GM21825 (cell line): ENCODE results near the gene RALGPS2.
"Not testable (repeated sequence)": the region's sequence is repeated elsewhere in the genome, so short reads cannot be mapped to it uniquely, and the experiment has no call there.

Experiments used
- ATAC-seq: cut with Tn5 transposase; IDR thresholded peaks from one replicate; pipeline ENCODE4 v1.9.1; 2021; ENCODE audit warnings: mild to moderate bottlenecking, moderate library complexity; ENCODE audit not compliant: unreplicated experiment

Gene RALGPS2

DNA sequence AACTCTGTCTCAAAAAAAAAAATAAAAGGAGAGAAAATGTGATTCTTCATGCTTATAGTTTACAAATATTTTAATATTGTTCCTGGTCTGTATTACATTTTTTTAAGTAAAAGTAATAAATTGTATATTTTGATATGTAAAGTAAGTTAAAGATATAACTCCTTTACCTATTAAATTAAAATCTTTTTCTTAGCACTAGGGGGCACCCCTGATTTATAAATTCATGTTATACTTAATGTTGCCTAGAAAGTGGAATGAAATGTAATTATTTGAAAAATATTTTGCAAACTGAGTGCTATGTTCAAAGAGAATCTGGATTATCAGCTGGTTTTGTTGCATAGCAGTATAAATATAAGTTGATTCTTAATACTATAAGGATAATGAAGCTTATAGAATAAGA lies 49.2 kb downstream of the RALGPS2 start:
- no peak for ATAC-seq

DNA sequence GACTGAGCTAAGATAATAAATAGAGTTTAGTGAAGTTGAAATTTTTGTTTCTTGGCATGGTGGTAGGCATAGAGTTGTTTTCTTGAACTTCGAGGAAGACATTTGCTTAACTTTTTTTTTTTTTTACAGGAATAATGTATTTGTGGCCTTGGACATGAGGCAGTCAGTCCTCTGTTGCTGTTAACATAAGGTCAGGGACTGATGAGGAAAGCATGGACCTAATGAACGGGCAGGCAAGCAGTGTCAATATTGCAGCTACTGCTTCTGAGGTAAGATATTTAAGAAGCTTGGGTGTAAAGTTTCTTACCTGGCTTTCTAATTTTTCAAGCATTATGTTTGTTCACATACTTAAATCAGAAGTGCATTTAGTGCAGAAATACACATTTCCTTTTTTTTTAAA lies 51.5 kb downstream of the RALGPS2 start:
- ATAC-seq: no peak

DNA sequence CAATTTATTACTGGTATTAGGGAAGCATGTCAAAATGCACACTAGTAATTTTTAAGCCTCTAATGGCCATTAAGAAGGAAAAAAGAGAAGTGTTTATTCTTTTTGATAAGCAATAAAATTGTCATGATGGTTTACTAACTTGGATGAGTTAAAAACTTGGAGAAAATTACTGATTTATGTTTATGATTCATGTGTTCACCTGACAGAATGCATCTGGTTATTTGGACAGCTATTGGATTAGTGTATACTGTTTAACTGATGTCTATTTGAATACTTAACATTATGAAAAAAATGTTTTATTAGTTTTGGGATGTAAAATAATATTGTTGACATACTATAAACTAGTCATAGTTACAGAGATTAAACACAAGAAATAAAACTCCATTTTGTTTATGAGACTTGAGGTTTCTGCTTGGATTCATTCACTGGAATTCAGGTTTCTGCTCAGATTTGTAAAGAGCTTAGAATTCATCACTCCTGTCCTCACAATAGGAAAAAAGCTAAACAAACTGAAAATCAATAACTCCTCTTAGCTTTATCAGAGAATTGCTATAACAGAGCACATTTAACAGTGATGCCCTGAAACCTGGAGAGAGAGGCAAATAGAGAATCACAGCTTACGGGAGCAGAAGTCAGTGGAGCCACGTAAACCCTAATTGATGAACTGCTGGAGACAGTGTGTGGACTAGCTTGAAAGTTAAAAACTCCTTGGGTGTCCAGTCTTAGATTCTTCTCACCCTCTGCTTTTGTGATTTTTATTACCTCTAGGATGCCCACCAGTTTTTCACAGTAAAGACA lies 56.7 kb downstream of the RALGPS2 start:
- ATAC-seq: no peak

DNA sequence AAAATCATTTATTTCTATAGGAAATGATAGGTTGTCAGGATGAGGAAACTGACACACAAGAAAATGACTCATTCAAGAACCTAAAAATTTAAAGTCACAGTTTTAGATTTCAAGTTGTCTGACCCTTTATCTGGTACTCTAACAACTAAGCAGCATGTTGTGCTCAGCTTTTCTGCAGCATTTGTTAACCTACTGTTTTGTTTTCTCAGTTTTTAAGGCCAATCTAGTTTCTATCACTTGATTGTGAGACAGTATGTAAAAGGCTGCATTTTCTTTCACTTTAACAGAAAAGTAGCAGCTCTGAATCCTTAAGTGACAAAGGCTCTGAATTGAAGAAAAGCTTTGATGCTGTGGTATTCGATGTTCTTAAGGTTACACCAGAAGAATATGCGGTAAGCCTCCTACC lies 59.1 kb downstream of the RALGPS2 start:
- ATAC-seq: peak; percentile 51

DNA sequence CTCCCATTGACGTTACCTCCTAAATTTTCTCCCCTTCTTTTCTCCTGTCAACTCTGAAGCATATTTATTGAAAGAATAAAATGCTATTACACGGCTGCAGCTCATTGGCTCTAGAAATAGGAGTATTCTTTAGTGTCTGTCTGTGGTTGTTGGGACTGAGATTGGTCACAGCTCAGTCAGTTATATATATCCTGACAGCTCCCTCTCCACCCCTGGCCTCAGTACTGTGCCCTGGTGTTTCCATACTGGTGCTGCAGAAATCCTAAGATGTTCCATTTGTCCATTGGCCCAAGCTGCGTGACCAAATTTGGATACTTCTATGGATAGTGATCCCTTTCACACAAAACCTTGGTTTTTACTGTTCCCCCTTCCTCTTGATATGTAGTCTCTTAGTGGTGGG lies 67.3 kb downstream of the RALGPS2 start:
- ATAC-seq: no peak

DNA sequence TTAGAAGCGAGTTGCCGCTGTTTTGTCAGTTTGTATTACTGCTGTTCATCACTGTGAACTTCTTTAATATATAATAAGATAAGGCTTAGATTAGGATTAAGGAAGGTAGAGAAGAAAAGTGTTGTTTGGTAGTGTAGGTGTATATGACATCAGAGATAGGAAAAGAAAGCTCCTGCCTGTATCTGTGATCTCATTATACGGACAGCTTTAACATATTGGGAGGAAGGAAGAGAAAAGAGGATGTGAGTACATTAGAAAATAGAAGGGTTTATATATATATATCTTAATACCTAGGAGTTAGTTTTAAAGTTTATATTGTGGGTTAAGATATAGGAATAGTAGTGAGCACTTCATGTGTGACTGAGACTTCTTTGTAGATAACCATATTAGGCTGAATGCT lies 71.0 kb downstream of the RALGPS2 start:
- no peak for ATAC-seq

DNA sequence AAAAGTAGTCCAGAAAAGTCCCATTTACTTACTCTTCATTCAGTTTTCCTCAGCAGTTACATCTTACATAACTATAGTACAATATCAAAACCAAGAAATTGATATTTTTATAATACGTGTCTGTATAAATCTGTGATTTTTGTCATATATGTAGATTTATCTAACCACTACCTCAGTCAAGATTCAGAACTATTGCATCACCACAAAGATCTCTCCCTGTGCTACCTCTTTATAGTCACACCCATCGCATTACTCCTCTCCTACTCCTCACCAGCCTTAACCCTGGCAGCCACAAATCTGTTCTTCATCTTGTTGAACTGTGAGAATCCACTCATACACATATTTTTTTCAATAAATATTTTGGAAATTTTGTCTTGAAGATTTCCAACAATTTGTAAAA lies 72.5 kb downstream of the RALGPS2 start:
- ATAC-seq: no peak

DNA sequence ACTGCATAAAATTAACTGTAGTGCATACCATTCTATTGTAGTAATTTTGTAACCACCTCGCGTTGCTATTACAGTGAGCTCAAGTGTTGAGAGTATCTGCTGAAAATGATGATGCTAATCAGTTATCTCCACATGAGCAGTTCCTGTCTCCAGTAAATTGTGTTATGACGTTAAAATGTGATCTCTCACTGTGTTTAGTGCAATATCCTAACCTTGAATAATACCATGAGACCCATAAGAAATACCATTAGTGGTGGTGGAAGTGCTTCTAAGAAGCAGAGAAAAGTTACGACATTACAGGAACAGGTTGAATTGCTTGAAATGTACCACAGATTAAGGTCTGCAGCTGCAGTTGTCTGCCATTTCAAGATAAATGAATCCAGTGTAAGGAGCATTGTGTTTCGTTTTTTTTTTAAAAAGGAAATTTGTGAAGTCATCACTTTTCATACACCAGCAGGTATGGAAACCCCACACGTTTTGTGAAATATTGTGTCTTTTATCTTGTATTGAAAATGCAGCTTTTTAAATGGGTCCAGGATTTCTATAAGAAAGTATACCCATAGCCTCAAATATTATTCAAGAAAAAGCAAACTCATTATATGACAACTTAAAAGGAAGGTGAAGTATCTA lies 73.3 kb downstream of the RALGPS2 start:
- ATAC-seq: no peak

DNA sequence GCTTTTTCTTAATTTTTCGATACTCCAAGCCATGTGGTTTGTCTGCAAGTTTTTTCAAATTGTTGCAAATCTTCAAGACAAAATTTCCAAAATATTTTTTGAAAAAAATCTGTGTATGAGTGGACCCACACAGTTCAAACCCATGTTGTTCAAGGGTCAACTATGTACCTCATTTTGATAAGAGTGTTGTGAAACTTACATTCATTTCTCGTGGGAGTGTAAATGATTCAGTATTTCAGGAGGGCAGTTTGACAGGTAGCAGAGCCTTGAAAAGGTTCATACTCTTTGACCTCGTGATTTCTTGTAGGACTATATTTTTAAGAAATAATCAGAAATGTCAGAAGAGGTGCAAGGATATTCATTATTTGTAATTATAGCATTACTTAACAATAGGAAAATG lies 77.8 kb downstream of the RALGPS2 start:
- ATAC-seq: no peak

DNA sequence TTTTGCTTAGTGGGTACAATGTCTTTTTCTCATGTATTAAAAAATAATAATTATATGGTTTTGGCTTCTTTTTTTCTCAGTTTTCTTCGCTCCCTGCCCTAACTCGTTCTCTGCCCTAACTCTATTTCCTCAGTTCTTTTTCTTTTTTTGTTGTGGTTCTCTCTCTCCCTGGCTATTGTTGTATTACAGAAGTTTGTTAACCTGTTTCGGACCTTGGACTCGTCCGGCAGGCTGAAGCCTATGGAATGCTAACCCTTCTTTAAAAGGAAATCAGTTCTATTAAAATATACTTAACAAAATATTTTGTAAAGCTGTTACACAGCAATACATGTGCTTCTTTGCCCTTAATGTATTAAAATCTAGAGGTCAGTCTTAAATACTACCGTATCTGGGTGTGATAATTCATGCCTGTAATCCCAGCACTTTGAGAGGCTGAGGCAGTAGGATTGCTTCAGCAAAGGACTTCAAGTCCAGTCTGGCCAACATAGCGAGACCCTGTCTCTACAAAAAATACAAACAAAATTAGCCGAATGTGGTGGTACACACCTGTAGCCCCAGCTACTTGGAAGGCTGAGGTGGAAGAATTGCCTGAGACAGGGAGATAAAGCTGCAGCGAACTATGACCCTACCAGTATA lies 81.7 kb downstream of the RALGPS2 start:
- ATAC-seq: no peak

DNA sequence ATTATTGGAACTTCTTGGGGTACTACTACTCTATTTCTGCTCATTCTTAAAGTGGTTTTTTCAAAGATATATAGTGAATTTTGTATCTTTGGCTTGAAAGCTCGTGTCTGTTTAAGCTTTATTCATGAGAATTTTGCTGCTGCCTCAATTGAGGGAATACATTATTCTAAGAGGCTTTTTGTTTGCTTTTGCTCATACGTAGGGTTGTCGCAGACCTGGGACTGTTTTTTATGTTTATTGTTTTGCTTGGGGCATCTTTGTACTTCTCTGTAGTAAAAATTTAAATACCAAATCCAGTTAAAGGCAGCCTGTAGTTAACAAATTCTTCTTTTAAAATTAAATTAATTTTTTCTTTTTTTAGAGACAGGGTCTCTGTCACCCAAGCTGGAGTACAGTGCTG lies 83.5 kb downstream of the RALGPS2 start:
- ATAC-seq: no peak

DNA sequence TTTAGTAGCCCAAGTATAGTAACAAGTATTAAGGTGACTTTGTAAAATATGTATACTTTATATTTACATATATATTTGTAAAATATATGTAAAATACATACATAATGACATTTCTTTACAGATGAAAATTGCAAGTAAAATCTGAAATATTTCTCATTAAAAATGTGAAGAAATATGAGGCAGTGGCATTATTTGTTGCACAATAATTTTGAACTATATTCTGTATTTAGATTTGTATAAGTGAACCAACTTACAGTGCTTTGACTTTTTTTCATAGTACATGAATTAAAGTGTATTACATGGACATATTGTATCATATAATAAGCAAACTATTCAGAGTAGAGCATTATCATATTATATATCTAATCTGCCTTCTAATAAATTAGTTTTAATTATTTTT lies 85.5 kb downstream of the RALGPS2 start:
- ATAC-seq: no peak

DNA sequence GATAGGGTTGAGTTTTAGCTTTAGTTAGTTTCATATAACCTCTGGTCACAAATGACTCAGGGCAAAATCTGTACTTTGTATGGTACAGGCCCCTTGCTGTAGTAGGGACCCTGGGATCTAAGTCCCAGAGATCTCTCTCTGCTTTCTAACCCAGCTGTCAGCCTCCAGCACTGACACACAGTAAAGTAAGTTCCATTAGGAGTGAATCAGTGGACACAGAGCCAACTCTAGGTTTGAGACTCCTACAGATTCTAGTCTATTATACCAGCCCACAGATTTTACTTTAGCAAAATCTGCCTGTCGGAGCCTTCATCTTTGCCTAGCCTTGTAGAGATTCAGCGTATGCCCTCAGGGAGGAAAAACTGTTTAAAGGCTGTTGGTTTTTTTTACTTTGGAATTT lies 93.4 kb downstream of the RALGPS2 start:
- ATAC-seq: no peak

DNA sequence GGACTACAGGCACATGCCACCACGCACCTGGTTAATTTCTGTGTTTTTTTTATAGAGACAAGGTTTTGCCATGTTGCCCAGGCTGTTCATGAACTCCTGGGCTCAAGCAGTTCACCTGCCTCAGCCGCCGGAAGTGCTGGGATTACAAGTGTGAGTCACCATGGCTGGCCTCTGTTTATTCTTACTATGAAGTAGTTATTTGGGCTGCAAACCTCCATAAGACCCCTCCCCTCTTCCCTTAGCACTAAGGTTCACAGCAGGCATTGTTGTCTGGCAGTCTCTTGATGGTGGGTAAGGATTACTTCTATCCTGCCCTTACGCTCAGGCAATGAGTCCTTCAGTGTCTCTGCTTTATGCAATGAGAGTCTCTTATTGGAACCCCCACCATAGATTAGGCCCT lies 94.1 kb downstream of the RALGPS2 start:
- no peak for ATAC-seq

DNA sequence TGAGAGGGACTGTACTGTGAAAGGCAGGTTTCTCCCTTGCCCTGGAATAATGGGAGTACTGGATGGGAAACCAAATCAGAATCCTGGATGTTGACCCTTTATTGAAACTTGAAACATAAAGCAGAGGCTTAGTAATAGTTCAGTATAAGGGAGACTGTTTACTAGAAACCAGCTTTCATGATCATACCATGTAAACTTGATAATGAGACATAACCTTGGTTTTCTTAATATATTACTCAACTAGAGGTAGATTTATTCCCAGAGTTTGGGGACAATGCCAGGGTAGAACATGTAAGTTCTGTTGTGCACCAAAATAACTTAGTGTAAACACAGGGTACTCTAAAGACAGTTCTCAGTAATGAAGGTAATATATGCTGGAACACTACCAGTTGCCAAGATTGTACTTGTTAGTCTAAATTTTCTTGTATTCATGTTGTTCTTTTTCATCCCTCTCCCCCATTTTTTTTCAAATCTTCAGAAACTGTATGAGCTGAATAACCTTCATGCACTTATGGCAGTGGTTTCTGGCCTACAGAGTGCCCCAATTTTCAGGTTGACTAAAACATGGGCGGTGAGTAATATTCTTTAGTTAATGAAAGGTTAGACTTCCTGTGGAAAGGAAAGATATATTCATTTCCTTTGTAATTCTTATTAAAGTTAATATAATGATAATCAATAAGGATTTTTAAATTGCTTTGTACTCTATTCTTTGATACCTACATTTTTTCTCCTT lies 96.3 kb downstream of the RALGPS2 start:
- peak; percentile 67 for ATAC-seq

DNA sequence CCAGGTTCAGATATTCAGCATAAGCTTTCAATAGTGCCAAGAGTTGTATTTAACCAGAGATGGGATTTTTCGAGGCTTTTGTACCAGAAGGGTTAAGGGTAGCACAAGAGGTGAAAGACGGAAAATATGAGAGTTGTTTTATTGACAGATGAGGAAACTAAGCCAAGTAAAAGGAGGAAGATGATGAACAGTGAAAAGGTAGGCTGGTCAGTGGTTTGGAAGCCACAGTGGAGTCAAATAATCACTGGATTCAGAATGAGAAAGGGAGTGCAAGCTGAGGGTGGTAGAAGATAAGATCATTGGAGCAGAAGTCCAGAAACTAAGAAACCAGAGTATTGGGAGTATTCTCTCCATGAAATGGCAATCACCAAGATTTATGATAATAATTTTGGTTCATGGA lies 100.1 kb downstream of the RALGPS2 start:
- no peak for ATAC-seq

DNA sequence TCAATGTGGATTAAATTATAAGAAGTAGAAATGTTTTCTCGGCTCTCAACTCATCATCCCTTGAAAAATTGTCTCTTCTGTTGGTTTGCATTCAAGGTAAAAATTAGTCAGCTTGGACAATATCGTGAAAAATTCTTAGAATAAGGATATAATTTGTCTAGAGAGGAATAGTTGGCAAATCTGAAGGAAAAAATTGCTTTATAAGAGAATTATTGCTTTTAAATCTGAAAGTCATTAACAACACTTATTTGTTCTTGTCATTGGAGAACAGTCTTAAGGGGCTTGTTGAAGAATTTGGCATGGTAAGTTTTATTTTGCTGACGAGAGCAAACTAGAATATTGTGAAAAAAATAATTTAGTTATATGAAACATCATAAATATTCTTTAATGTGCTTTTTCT lies 119.4 kb downstream of the RALGPS2 start:
- ATAC-seq: no peak

DNA sequence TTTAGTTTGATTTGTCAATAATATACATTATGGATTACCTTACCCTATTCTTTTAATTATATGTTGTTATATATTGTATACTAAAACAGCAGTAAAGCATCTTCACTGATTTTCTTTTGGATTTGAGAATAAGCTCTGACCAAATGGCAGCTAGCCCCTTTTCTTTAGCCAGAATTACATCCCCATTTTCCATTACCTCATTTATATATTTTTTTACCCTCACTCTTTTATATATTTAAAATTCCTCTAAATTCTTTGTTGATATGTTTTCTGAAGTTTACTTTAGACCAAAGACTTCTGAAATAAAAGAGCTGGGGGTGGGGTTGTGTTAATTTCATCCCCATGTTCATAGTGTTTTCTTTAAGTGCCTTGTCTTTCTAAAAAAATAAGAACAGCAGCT lies 121.3 kb downstream of the RALGPS2 start:
- no peak for ATAC-seq

DNA sequence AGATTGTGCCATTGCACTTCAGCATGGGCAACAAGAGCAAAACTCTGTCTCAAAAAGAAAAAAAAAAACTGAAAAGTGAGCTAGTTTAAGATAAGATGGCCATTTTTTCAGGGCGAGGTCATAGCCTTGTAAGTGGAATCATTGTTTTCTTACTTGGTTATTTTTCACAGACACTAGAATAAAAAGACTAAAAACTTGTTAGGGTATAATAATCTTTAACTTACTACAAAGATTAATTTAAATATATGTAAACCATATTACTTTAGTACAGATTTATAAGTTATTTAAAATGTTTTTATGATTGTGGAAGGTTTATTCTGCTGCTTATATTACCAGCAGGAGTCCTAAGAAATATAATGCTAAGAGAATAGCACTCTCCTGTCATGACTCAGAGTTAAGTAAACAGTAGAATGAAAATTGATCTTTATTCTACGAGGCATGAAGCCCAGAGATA lies 122.4 kb downstream of the RALGPS2 start:
- ATAC-seq: no peak

DNA sequence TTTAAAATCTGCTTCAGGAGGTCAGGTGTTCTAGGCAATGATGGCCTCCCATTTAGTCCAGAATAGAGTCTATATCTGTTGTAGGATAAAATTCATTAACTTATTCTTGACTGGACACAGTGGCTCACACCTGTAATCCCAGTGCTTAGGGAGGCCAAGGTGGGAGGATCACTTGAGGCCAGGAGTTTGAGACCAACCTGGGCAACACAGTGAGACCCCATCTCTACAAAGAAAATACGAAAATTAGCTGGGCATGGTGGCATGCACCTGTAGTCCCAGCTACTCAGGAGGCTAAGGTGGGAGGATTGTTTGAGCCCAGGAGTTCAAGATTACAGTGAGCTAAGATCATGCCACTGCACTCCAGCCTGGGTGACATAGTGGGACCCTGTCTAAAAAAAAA lies 122.9 kb downstream of the RALGPS2 start:
- not testable (repeated sequence) for ATAC-seq

DNA sequence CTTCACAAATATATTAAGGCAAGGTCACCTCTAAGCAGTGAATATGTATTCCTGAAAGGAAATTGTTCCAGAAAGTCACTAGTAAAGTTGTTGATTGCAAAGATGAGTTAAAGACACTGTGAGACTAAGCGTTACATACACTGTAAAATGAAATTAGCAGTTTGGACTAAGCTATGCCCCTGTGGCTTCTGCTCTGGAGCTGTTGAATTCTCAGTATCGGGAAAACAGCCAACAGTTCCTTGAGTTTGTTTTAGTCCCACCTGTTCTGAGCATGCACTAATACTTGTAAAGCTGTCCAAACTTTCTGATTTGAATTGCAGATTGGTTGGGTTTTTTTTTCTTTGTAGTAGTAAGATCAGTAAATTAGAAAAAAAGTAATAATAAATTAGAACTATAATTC lies 124.9 kb downstream of the RALGPS2 start:
- ATAC-seq: no peak

DNA sequence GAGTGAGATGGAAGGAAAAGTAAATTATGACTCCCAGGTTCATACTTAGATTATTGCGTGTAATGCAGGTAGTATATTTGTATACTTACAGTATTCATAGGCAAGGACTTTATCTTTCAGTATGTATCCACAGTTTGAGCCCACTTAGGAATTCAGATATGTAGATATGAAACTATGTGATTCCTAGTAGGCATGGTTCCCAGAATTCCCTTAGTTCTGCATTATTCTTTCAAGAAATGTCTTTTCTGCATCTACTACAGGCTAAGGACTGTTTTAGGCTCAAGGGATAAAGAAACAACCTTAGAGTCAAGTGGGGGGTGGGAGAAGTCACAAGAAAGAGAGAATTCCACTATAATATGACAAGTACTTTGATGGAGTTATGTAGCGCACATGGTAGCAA lies 132.1 kb downstream of the RALGPS2 start:
- ATAC-seq: no peak
